Measurements from ENCODE around the gene ZNF200.

The ZNF200 gene

GRCh38 chr16:3175157-3176093 lies 59.5 kb downstream of the ZNF200 start:
- no peak for DNase-seq (ENCODE audit: low read depth)

GRCh38 chr16:3174618-3175148 lies 60.3 kb downstream of the ZNF200 start:
- no peak for DNase-seq (ENCODE audit: low read depth)

GRCh38 chr16:3173892-3174617 lies 60.9 kb downstream of the ZNF200 start:
- DNase-seq (ENCODE audit: low read depth), result no peak

All from activated gamma-delta T cell treated with anti-CD3 and anti-CD28 coated beads, Interleukin-2, amount 50 U/mL, for 16 hours (primary cell).